GM19238 (cell line): ENCODE measurements around the gene FAXDC2.
A peak's percentile ranks its signal among the peaks of the same experiment; 100 is the strongest.
"Not testable (repeated sequence)": the region's sequence is repeated elsewhere in the genome, so short reads cannot be mapped to it uniquely, and the experiment has no call there.

Experiments used
- DNase-seq: peaks from one replicate; pipeline ENCODE4 v3.0.0; 2011; ENCODE audit warnings: low spot score; ENCODE audit not compliant: insufficient read length

Gene FAXDC2

GRCh38 chr5:154862766-154863165 is 12.4 kb upstream of the FAXDC2 start:
- no peak for DNase-seq

GRCh38 chr5:154861946-154862345 is 11.5 kb upstream of the FAXDC2 start:
- no peak for DNase-seq

GRCh38 chr5:154860765-154861164 is 10.4 kb upstream of the FAXDC2 start:
- DNase-seq, result no peak

DNA sequence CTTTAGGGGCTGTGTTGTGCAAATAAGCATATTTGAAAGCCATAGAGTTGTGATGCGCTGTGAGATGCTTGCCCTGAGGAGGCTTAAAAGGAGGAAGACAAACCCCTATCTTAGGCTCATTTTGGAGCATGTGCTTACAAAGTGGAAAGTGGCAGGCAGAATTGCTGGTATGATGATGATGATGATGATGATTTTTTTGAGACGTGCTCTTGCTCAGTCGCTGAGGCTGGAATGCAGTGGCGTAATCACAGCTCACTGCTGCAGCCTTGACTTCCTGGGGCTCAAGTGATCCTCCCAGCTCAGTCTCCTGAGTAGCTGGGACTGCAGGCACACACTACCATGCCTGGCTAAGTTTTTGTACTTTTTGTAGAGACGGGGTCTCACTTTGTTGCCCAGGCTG is 9.7 kb upstream of the FAXDC2 start:
- no peak for DNase-seq

GRCh38 chr5:154858972-154859871 is 8.8 kb upstream of the FAXDC2 start:
- no peak for DNase-seq

DNA sequence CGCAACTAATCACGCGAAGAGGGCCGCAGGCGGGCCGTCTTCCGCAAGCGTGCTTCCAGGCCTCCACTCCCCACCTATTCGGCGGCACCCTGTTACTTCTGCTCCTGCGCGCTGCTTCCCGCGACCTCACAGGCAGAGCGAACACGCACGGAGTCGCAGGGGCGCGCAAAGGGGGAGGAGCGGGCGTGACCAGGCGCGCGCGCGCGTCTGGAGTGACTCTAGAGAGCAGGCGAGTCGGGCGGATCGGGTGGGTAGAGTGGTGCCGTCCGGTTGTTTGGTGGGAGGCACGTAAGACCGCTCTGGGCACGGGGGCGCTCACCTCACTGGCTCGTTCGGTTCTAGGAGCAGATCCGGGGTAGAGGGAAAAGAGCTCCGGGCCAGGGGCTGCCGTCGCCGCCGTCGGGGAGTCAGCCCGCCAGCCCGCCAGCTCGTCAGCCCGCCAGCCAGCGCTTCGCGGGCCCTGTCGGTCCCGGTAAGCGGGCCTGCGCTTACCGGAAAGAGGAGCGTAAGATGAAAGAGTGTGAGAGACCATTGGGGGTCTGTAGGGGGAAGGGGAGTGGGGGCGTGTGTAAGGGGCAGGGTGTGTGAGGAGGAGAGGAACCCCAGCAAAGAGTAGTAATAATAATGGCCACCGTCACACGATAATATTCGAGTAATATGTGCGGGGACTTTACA is 8.0 kb upstream of the FAXDC2 start, which contains the start of gene CNOT8:
Gene CNOT8 (plus strand): TSS at position 331 of the 675 bp plus-strand sequence. CDS start 4,652 bp downstream, outside the sequence.
- DNase-seq, result peak; percentile 67

DNA sequence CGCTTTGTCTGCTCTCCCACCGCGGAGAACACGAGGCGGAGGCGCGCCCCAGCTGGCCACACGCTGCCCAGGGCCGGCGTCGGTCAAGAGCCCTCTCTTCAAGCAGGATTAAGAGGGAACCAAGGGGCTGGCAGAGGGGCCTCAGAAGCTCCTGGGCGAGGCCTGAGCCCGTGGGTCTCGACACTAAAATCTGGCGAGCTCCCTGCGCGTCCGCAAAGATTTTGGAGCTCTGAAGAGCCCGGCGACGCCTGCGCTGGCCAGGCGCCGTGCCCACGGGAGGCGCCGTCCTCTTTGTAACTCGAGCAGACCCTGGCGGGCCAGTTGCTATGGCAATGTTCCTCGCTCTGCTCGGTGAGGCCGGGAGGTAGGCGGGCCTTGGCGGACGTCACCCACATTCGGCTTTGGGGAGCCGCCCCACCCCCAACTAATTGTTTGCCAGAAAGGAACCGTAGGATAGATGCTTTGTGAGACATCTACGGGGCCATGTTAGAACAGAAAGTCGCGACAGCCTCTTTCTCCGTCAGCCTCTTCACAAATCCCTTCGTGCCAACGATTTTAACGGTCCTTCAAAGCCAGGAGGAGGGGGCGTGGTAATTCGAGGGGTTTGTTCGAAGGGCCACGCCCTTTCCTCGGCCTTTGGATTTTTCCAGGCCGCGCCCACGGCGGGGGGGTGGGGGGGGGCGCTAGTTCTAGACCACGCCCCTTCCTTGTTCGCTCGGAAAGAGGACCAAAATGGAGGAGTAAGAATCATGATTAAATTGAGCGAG is 7.3 kb upstream of the FAXDC2 start:
- DNase-seq, result peak; percentile 61

- no peak for DNase-seq
These were observed 948 bp upstream of the FAXDC2 start for GRCh38 chr5:154851351-154851750.

DNA sequence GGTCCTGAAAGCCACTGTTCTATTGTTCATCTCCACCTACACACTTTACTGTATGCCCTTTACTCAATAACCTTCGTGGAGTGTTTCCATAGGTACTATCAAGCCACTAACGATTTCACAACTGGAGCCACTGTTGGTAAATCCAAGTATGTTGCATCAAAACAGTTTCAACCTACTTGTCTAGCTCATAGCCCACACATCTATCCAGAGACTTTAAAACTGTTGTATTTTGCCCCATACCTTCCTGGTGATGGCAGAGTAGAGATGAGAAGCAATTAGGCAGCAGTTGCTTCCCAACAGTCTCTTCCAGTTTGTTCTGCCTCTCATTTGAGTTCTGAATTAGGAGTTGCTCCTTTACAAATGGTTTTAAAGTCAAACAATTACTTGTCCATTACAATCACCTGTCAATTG is 607 bp downstream of the FAXDC2 start:
- DNase-seq, result no peak

- DNase-seq, result no peak
These were observed 1.1 kb downstream of the FAXDC2 start for GRCh38 chr5:154849264-154849785.

- DNase-seq, result no peak
These were observed 5.6 kb downstream of the FAXDC2 start for GRCh38 chr5:154844809-154845208.

GRCh38 chr5:154842689-154843530 is 7.5 kb downstream of the FAXDC2 start:
- DNase-seq, result no peak

- no peak for DNase-seq
These were observed 9.1 kb downstream of the FAXDC2 start for GRCh38 chr5:154841273-154841661.

GRCh38 chr5:154840435-154841272 is 9.7 kb downstream of the FAXDC2 start:
- no peak for DNase-seq

- DNase-seq, result no peak
These were observed 13.1 kb downstream of the FAXDC2 start for GRCh38 chr5:154837009-154837901.

DNA sequence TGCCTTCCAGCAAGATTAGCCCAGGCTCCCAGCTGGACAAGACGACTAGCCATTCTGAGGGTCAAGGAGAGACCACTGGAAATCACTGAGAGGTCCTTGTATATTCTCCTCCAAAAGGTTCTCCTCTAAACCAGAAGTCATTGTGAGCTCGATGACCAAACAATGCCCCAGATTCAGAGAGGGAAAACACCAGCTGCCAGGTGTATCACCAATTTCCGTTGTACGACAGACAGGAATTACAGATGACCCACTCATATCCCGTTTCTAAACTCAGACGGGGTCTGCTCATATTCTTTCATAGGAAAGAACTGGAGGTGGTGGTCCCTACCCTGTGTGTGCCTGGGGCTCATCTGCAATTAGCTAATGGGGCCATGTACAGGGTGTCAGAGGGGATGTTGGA is 14.2 kb downstream of the FAXDC2 start:
- DNase-seq, result no peak

- not testable (repeated sequence) for DNase-seq
These were observed 14.7 kb downstream of the FAXDC2 start for GRCh38 chr5:154835701-154836052.

GRCh38 chr5:154834053-154834452 is 16.4 kb downstream of the FAXDC2 start:
- DNase-seq, result no peak

DNA sequence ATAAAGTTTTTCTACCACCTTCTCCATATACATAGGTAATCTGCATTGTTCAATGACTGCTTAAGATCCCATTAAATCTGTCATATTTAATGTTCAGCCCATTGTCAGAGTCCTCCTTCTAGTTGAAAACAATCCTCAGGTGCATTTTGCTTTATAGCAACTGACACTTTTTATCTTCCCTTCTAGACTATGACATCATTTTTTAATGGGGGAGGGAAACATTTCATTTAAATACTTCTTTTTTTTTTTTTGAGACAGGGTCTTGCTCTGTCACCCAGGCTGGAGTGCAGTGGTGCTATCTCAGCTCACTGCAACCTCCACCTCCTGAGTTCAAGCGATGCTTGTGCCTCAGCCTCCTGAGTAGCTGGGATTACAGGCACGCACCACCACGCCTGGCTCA is 17.6 kb downstream of the FAXDC2 start:
- not testable (repeated sequence) for DNase-seq
